Retina (tissue), 1 donor: ENCODE results near the gene KCNA5.

ENCODE experiments used
- DNase-seq: peaks from one replicate; pipeline ENCODE4 v3.0.0-alpha.2; 2016

KCNA5 gene

GRCh38 chr12:5043589-5044419, at the start of gene KCNA5:
TSS of gene KCNA5 (plus strand) at chr12:5043879. CDS start at chr12:5044148, 269 bp downstream.
- DNase-seq: peak; percentile 77

DNA sequence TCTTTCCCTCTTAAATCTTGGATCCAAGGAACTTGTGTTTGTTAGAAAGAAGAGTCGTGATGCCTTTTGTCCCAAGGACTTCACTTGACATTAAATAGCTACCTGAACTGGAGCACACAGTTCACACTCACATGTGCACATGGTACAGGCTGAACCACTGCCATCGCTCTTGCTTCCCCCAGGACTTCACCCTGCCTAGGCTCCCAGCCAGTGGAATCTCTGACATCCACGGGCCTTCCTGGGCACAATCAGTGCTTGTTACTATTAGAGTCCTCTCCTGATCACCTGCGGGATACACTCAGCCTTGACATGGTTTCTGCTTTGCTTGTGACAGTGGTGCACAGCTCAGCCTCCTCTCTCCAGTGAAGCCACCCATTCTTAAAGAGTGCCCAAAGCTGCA, 49.1 kb upstream of the KCNA5 start:
- no peak for DNase-seq

GRCh38 chr12:4996714-4997113, 47.0 kb upstream of the KCNA5 start:
- no peak for DNase-seq

- DNase-seq: no peak
Observed at GRCh38 chr12:4997939-4998338, 45.7 kb upstream of the KCNA5 start.

DNA sequence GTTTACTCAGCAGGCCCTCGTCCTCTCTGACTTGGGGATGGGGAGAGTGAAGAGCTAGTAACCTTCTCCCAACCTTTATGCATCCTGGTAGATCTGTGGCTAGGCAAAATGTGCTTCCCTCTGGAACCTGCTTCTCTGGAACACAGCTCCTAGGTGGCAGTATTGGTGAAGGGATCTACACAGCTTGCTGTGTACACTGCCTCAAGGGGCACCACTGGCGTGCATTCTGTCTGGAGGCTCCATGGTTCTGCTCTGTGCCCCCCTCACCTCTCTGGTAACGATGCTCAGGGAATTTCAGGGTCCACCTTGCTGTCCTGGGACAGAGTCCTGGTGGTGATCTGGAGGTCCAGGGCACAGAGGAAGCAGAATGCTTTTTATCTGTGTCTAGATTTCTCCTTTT, 43.5 kb upstream of the KCNA5 start:
- no peak for DNase-seq

DNA sequence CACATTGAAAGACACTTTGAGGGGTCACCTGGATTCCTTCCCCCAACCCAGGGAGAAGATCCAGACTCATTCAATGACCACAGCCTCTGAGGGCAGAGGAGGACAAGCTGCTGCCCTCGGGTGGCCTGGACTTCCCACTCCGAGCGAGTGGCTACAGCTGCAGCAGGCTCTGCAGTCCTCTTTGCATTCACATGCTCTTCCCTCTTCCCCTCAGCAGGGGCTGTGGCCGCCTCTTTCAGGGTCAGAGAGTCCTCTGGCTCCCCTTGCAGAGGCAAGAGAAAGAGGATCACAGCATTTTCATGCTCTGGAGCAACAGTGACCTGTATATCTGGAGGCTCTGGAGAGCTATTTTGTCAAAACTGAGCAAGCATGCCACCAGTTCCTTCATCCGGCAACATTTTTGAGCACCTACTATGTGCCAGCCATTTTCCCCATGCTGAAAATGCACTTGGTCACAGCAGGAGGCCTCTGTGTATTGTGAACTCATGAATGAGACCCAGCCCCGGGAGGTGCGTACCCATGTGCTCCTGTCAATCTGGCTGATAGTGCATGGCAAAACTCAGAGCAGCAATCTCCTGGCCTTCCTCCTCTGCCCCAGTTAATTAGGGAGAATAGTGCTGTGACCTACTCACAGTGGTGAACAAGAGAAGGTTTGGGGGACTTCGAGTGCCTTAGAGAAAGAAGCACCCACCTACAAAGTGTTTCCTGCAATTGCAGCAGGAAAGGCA, 42.9 kb upstream of the KCNA5 start:
- peak; percentile 33 for DNase-seq

DNA sequence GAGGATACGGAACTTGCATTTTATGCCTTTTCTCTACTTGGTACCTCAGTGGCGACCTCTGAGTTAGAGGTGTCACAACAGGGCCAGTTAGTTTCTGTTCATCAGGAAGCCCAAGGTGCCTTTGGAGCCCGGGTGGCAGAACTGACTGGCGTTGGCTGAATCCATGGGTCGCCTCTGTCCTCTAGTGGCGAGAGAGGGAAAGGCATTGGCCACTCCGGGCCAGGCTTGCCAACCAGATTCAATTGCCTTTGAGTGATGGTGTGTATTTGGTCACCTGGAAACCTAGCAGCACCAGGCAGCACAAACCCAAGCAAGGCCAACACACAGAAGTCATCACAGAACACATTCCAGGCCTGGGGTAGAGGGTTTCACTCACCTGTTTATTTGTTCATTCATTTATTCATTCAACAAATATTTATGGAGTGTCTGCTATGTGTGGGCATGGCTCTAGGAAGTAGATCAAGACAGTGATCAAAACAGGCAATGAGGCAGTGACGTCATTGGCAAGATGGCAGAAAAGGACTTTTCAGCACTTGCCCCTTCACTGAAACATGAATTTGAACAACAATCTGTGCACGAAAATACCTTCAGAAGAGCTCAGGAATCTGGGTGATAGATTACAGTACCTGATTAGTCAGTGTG, 40.5 kb upstream of the KCNA5 start:
- peak; percentile 75 for DNase-seq

- no peak for DNase-seq
Observed at GRCh38 chr12:5008661-5009060, 35.0 kb upstream of the KCNA5 start.

DNA sequence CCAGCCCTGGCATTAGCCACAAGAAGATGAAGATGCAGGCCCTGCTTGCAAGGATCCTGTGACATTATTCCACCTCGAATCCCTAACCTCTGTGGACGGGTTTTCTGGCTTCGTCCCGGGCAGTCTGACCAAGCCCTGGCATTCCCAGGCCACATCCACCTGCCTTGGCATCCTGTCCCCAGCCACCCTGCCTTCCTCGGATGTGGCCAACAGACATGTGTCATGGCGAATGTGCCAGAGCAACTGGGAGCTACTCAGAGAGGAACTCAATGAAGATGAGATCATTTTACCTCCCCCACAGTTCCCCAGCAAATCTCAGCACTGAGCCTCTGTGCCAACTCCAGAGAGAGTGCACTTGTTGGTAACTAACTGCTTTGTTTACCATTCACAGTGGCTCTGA, 33.5 kb upstream of the KCNA5 start:
- no peak for DNase-seq

DNA sequence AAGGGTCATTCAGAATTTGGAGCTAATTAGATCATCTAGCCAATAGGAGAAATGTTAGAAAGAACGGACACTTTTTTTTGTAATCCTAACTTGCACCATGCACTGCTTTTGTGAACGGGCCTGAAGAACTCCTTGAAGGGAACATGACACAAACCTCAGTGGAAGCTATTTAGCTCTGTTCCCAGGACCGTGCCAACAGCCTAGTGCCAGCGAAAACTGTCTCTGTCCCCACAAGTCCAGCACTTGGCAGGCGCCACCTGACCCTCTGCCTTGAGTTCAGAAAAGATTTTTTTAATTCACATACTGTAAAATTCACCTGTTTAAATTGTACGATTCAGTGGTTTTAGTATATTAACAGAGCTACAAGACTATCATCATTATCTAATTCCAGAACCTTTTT, 31.3 kb upstream of the KCNA5 start:
- DNase-seq: no peak

DNA sequence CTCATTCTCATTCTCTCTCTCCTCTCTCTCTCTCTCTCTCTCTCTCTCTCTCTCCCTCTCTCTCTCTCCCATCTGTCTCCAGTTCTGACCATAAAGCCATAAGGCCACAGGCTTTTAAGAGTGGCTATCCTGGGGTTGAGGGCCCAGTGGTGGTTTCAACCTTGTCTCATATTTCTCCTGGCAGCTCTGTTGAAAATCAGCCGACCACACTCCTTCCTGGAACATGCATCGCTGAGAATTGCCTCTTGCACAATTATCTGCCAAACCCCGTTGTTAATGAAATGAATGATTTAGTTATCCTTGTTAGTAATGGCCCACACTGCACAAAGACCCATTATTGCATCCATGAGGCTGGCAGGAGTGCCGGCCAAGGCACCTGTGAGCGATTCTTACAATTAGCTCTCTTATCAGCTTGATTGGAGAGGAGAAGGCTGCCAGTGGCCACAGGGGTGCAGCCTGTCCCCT, 30.4 kb upstream of the KCNA5 start:
- no peak for DNase-seq

DNA sequence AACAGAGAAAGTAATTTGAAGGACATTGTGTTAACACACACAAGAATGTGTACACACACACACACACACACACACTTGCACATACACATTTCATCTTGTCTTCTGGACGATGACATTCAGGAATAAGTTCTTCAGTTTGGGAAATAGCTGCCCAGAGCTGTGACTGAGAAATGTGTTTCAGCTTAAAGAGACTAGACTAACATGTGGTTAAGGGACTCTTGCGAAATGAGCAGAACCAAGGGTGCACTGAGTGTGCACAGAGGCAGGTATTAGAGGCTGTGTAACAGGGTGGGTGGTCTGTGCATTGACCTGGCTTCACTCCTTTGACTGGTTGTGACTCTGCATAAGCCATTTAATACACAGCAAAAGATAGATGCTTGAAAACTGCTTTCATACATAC, 29.4 kb upstream of the KCNA5 start:
- DNase-seq: no peak

DNA sequence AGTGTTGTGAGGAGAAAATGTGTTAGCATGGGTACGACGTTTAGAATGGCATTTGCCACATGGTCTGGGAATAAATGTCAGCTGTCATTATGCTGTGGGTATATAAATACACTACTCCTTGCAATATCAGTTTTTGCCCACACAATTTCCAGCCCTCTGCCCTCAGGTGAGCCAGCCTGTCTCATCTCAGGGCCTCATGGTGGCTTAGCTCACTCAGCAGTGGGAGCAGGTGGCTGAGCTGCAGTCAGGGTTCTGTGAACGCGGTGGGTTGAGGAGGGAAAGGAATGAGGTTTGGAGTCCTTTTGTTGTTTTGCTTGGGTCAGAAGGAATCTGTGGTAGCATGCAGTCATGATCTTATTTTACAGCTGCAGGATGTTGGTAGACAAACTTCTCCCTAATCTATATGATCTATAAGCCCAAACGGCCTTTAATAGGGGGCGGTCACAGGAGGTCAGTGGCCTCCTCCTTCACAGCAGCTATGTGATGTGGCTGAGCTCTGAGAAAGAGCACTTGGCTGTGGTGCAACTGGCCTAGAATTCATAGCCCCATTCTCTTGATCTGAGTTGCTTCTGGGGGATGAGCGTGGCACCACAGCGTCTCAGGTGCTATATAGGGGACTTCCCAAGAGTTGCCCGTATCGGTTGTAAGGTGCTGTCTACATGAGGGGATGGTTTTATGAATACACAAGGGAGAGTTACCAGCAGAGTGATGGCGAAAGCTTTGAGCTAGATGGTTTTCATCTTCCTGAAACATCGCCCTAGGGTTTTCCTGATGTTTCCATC, 27.8 kb upstream of the KCNA5 start:
- DNase-seq: no peak

GRCh38 chr12:5016526-5016925, 27.2 kb upstream of the KCNA5 start:
- DNase-seq: no peak

GRCh38 chr12:5017638-5018348, 25.9 kb upstream of the KCNA5 start:
- no peak for DNase-seq

DNA sequence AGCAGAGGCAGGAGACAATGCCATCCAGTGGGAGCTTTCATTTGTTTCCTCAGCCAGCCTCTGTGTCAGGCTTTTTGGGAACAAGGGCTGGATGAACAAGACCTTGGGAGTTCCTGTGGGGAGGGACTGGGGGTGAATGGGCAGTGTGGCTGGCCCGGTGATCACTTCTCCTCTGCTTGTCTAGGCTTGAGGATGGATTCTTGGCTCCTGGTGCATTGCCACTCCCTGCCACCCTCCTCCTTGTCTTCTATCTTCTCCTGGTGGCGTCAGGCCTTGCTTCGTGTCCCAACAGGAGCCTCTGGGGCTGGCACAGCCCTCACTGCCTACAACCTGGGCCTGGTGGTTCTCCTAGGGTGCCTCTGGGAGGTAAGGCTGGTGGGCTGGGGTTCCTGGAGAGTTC, 25.0 kb upstream of the KCNA5 start:
- DNase-seq: no peak

DNA sequence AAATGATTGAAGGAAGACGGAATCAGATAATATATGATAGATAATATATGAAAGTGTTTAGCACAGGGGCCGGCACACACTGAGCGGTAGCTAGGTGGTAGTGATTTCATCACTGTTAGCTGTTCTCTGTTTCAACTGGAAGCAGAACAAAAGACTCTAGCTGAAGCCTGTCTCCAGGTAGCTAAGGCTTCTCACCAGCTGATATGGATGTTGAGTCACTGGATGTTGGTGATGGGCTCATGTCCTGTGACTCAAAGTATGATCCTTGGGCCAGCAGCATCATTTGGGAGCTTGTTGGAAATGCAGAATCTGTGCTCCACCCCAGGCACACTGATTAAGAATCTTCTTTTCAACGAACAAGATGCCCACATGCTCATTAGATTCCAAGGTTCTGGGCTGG, 21.7 kb upstream of the KCNA5 start:
- no peak for DNase-seq

- peak; percentile 71 for DNase-seq
Observed at GRCh38 chr12:5022465-5023061, 21.1 kb upstream of the KCNA5 start.

DNA sequence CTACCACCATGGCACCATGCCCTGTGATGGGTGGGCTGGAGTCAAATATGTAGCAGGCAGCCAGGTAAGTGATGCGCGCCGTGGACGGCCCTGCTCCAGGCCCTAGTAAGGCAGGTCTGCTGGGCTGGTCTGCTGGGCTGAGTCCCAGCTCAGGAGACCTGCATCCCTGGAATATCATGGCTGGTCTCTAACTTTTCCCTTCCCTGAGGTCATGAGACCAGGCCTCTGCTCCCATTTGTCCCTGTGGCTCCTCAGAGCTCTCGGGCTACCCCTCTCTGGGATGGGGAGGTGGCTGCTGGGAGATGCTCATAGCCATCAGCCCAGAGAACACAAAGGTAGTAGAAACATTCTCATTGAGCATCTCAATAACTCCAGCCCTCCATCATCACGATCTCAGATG, 19.8 kb upstream of the KCNA5 start:
- DNase-seq: no peak

DNA sequence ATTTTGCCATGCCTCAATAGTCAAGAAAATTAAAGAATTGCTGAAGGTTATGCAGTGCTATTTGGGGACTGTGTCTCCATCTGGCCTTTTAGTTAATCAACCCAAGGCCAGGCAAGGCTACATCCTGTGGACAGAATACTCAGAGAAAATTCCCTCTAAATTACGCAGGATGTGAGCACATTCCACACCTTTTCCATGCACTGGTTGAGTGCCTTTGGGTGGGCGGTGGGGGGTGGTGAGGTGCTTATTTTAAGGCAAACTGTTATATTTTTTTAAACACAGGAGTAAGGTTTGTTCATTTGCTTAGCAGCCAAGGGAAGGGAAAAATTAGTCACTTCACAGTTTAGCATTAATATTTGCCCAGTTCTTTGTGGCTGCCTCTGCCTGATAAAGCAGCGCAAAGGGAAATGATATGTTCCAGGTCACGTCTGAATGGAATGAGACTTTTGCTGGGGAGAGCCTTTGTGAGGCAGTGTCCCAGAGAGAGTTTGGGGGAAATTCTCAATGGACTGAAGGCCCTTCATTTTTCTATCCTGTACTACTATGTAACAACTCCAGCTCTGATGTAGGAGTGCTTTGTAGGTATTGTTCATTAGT, 17.2 kb upstream of the KCNA5 start:
- no peak for DNase-seq

- no peak for DNase-seq
Observed at GRCh38 chr12:5027046-5027821, 16.4 kb upstream of the KCNA5 start.
